IMR-90 (cell line): ENCODE measurements around the gene PSMC6. TPM values are rescaled to one million over a fixed set of nuclear protein-coding genes. Genes with fewer than 3 reads are reported as not detected.
"Not testable (repeated sequence)": the region's sequence is repeated elsewhere in the genome, so short reads cannot be mapped to it uniquely, and the experiment has no call there.

Source experiments
- ATAC-seq: fragments of 200-7000 bp; cut with Tn5 transposase; 2 replicates; pipeline ENCODE4 v1.9.1; 2020; ENCODE audit warnings: low read depth, mild to moderate bottlenecking, moderate library complexity
- BruUV-seq: library from RNA; stranded (reverse); fragments of 400-500 nt; replicated peaks from 2 replicates; lab custom pipeline; 2021; lab: Mats Ljungman, UMichigan
- CTCF ChIA-PET: fragments of 300-600 bp; formaldehyde crosslinking; extraction: SDS; loops from one replicate; lab custom pipeline; 2021; ENCODE audit warnings: antibody characterized with exemption; lab: Yijun Ruan, JAX
- POLR2A ChIA-PET: fragments of 300-600 bp; sonication (Branson Sonifier 250); formaldehyde crosslinking; loops from one replicate; lab custom pipeline; 2022; ENCODE audit warnings: antibody characterized with exemption; ENCODE audit not compliant: unreplicated experiment; lab: Charles Lee
- DNase-seq: peaks from one replicate; pipeline ENCODE4 v3.0.0; 2013
- H2AFZ ChIP-seq: replicated peaks from 2 replicates; pipeline ENCODE3; 2013; ENCODE audit warnings: low read length, mild to moderate bottlenecking; ENCODE audit not compliant: poor library complexity
- H2AK5ac ChIP-seq: 2 replicates; pipeline ENCODE4 v1.6.1; 2013; ENCODE audit warnings: low read depth, low read length, inconsistent platforms
- H2AK9ac ChIP-seq: replicated peaks from 2 replicates; pipeline ENCODE3; 2013; ENCODE audit warnings: mild to moderate bottlenecking, low read depth, low read length, moderate library complexity; ENCODE audit not compliant: poor library complexity
- H2BK120ac ChIP-seq: 2 replicates; pipeline ENCODE4 v1.6.1; 2013; ENCODE audit warnings: low read depth, low read length, inconsistent platforms
- H2BK15ac ChIP-seq: 3 replicates; pipeline ENCODE4 v1.6.1; 2013; ENCODE audit warnings: low read depth, low read length, inconsistent platforms
- H2BK20ac ChIP-seq: 2 replicates; pipeline ENCODE4 v1.6.1; 2013; ENCODE audit warnings: low read depth, mild to moderate bottlenecking, inconsistent platforms, low read length, moderate library complexity
- H2BK5ac ChIP-seq: 2 replicates; pipeline ENCODE4 v1.6.1; 2013; ENCODE audit warnings: mild to moderate bottlenecking, low read depth, low read length, inconsistent platforms; ENCODE audit not compliant: poor library complexity, severe bottlenecking
- H3K14ac ChIP-seq: replicated peaks from 2 replicates; pipeline ENCODE4 v1.6.1; 2013; ENCODE audit warnings: low read depth, low read length, inconsistent platforms
- H3K18ac ChIP-seq: 2 replicates; pipeline ENCODE4 v1.6.1; 2013; ENCODE audit warnings: low read depth, low read length, control low read depth
- H3K23ac ChIP-seq: 2 replicates; pipeline ENCODE4 v1.6.1; 2013; ENCODE audit warnings: low read depth, low read length, inconsistent platforms
- H3K27ac ChIP-seq: 2 replicates; pipeline ENCODE4 v1.5.1; 2013; ENCODE audit warnings: mild to moderate bottlenecking, control low read depth, low read length; ENCODE audit not compliant: insufficient read depth
- H3K27me3 ChIP-seq: 2 replicates; pipeline ENCODE4 v1.6.1; 2013; ENCODE audit warnings: low read length; ENCODE audit not compliant: control insufficient read depth, insufficient read depth
- H3K36me3 ChIP-seq: 2 replicates; pipeline ENCODE4 v1.6.1; 2013; ENCODE audit warnings: low read length, mixed read lengths; ENCODE audit not compliant: control insufficient read depth, insufficient read depth
- H3K4ac ChIP-seq: 2 replicates; pipeline ENCODE4 v1.6.1; 2013; ENCODE audit warnings: low read depth, low read length, inconsistent platforms
- H3K4me1 ChIP-seq: 2 replicates; pipeline ENCODE4 v1.6.1; 2013; ENCODE audit warnings: low read length, mixed read lengths; ENCODE audit not compliant: control insufficient read depth, insufficient read depth
- H3K4me2 ChIP-seq: 2 replicates; pipeline ENCODE4 v1.6.1; 2013; ENCODE audit warnings: low read depth, mild to moderate bottlenecking, control low read depth, low read length, moderate library complexity
- H3K4me3 ChIP-seq: 2 replicates; pipeline ENCODE4 v1.5.1; 2013; ENCODE audit warnings: low read depth, mild to moderate bottlenecking, control low read depth, low read length, moderate library complexity; ENCODE audit not compliant: insufficient read depth
- H3K56ac ChIP-seq: 2 replicates; pipeline ENCODE4 v1.6.1; 2013; ENCODE audit warnings: low read length, inconsistent platforms; ENCODE audit not compliant: insufficient read depth; ENCODE audit errors: extremely low read depth
- H3K79me1 ChIP-seq, 2 experiments: 2 replicates each; pipeline ENCODE4 v1.6.1; 2013; ENCODE audit warnings: low read length in 2 of 2, inconsistent platforms in 1 of 2, low read depth in 1 of 2
- H3K9ac ChIP-seq: 2 replicates; pipeline ENCODE4 v1.6.1; 2013; ENCODE audit warnings: low read depth, low read length, control low read depth
- H3K9me1 ChIP-seq: 2 replicates; pipeline ENCODE4 v1.6.1; 2013; ENCODE audit warnings: low read length, inconsistent platforms; ENCODE audit not compliant: insufficient read depth
- H3K9me3 ChIP-seq: 2 replicates; pipeline ENCODE4 v1.6.1; 2013; ENCODE audit warnings: low read length; ENCODE audit not compliant: control insufficient read depth, insufficient read depth
- H4K20me1 ChIP-seq: 2 replicates; pipeline ENCODE4 v1.6.1; 2013; ENCODE audit warnings: low read length, inconsistent platforms; ENCODE audit not compliant: insufficient read depth
- H4K5ac ChIP-seq: 2 replicates; pipeline ENCODE4 v1.6.1; 2013; ENCODE audit warnings: mild to moderate bottlenecking, low read depth, low read length, control low read depth
- H4K8ac ChIP-seq, 2 experiments: 2 replicates each; pipeline ENCODE4 v1.6.1; 2013; ENCODE audit warnings: low read depth in 2 of 2, low read length in 2 of 2, control low read depth in 1 of 2, inconsistent platforms in 1 of 2
- H4K91ac ChIP-seq: 2 replicates; pipeline ENCODE4 v1.6.1; 2013; ENCODE audit warnings: low read depth, low read length, inconsistent platforms; ENCODE audit not compliant: insufficient read depth
- WGBS, 2 experiments: methylation state at CpG; one replicate each; pipeline versions ENCODE4 v1.1.5 to v1.1.7; 2013; ENCODE audit warnings: missing lambda C conversion rate in 2 of 2; ENCODE audit not compliant: insufficient read length in 1 of 2; ENCODE audit errors: extremely low coverage in 2 of 2; 5-methylcytosine and 5-hydroxymethylcytosine counted together
- dilution Hi-C: fragments of 300-500 bp; cut with HindIII; formaldehyde crosslinking; loops from one replicate; pipeline ENCODE4 v1.14.3; 2018; ENCODE audit warnings: low sequenced_read_pairs; ENCODE audit not compliant: unreplicated experiment
- in situ Hi-C: fragments of 300-500 bp; cut with MboI; formaldehyde crosslinking; loops from 3 replicates; pipeline ENCODE4 v1.14.3; 2019; ENCODE audit warnings: low sequenced_read_pairs, inconsistent platforms, mixed read lengths
- intact Hi-C: fragments of 100-400 bp; cut with micrococcal nuclease; formaldehyde crosslinking; loops from 2 replicates; pipeline ENCODE4 v1.10.0; 2022
- polyA plus RNA-seq, 3 experiments: library from polyadenylated mRNA; depleted of rRNA; stranded (reverse); fragments of >200 nt; gene quantifications; 2 replicates each; pipeline ENCODE4 v1.2.3, GENCODE V29; 2012; ENCODE audit warnings: low replicate concordance in 1 of 3
- total RNA-seq: library from RNA; depleted of rRNA; stranded (reverse); fragments of >200 nt; gene quantifications from 2 replicates; pipeline ENCODE4 v1.2.3, GENCODE V29; 2012

The PSMC6 gene
- total and polyA plus RNA-seq, 2 of the 4 experiments (the other 2 are of a cell fraction): 62.9 to 85.4 TPM

GRCh38 chr14:52729035-52729434, 22.0 kb downstream of the PSMC6 start:
- H3K9me3 ChIP-seq, H3K18ac ChIP-seq, H3K4ac ChIP-seq, H3K9ac ChIP-seq, H2AK9ac ChIP-seq, in situ Hi-C loops, POLR2A ChIA-PET, H4K5ac ChIP-seq, H2AK5ac ChIP-seq, H4K8ac ChIP-seq, H3K9me1 ChIP-seq, H3K14ac ChIP-seq, DNase-seq, H3K56ac ChIP-seq, ATAC-seq, BruUV-seq, H4K20me1 ChIP-seq, H4K91ac ChIP-seq, dilution Hi-C loops, H3K4me1 ChIP-seq, H3K23ac ChIP-seq, H2BK20ac ChIP-seq, H3K27me3 ChIP-seq, H3K27ac ChIP-seq, H3K4me2 ChIP-seq, H2BK120ac ChIP-seq, H3K4me3 ChIP-seq, H2BK15ac ChIP-seq, H2BK5ac ChIP-seq, H2AFZ ChIP-seq: not testable (repeated sequence)
- CTCF ChIA-PET: interaction anchor here (1.1 kb wide), 1 partner anchor 13 kb away, joined by 3 read pairs; no protein-coding TSS in a partner anchor
- H3K36me3 ChIP-seq: peaks cover 10% of the 10 kb centered on the region
- WGBS, 2 experiments: 87% methylated on average over 4 of the region's 15 CpGs; no CpG with 5 or more reads in 1 of the 2 experiments
- intact Hi-C loops: loop anchor here (5.0 kb wide), 1 partner anchor 578 kb away; no protein-coding TSS in a partner anchor
- H3K79me1 ChIP-seq: peaks cover 9 to 40% of the 10 kb centered on the region in 2 experiments; a peak in 3 of 4 replicates
